CD8-positive, alpha-beta memory T cell (primary cell): ENCODE results near the gene GPR101. TPM values are rescaled to one million over a fixed set of nuclear protein-coding genes. Genes with fewer than 3 reads are reported as not detected.
"Not testable (repeated sequence)": the region's sequence is repeated elsewhere in the genome, so short reads cannot be mapped to it uniquely, and the experiment has no call there.

ENCODE experiments used
- CTCF ChIA-PET: fragments of 350-600 bp; sonication (Branson Sonifier 250); formaldehyde crosslinking; loops from one replicate; lab custom pipeline; 2021; ENCODE audit warnings: antibody characterized with exemption; lab: Charles Lee
- POLR2A ChIA-PET: fragments of 350-600 bp; sonication (Branson Sonifier 250); formaldehyde crosslinking; loops from one replicate; lab custom pipeline; 2021; ENCODE audit warnings: antibody characterized with exemption; lab: Charles Lee
- DNase-seq, 5 donors: peaks; one replicate each; pipeline versions ENCODE4 v3.0.0 to v3.0.0-alpha.2; 2020 to 2022; ENCODE audit warnings: mixed read lengths in 1 of 5
- H3K27ac ChIP-seq: one replicate; pipeline ENCODE4 v1.7.0; 2013; ENCODE audit warnings: low read depth, mild to moderate bottlenecking, low read length, moderate library complexity
- H3K27me3 ChIP-seq: 2 replicates; pipeline ENCODE4 v1.7.0; 2013; ENCODE audit warnings: low read length, mild to moderate bottlenecking; ENCODE audit not compliant: insufficient read depth, poor library complexity, severe bottlenecking
- H3K36me3 ChIP-seq: 2 replicates; pipeline ENCODE4 v1.7.0; 2013; ENCODE audit warnings: mild to moderate bottlenecking, low read length, moderate library complexity; ENCODE audit not compliant: insufficient read depth
- H3K4me1 ChIP-seq: 2 replicates; pipeline ENCODE4 v1.7.0; 2013; ENCODE audit warnings: mild to moderate bottlenecking, low read length, moderate library complexity; ENCODE audit not compliant: insufficient read depth
- H3K4me3 ChIP-seq: 2 replicates; pipeline ENCODE4 v1.7.0; 2013; ENCODE audit warnings: mild to moderate bottlenecking, low read length
- H3K9me3 ChIP-seq: 2 replicates; pipeline ENCODE4 v1.7.0; 2013; ENCODE audit warnings: mild to moderate bottlenecking, low read length
- H3K27ac Mint-ChIP-seq, 8 donors: one replicate each; pipeline ENCODE4 v1.8.0; 2020 to 2021; ENCODE audit warnings: mixed read lengths in 8 of 8, mild to moderate bottlenecking in 6 of 8, inconsistent platforms in 3 of 8, moderate library complexity in 3 of 8
- H3K27me3 Mint-ChIP-seq, 2 donors: one replicate each; pipeline ENCODE4 v1.8.0; 2020 to 2021; ENCODE audit warnings: mixed read lengths in 2 of 2, mild to moderate bottlenecking in 1 of 2, moderate library complexity in 1 of 2
- H3K36me3 Mint-ChIP-seq, 3 donors: one replicate each; pipeline ENCODE4 v1.8.0; 2020 to 2021; ENCODE audit warnings: mixed read lengths in 3 of 3, inconsistent platforms in 1 of 3, mild to moderate bottlenecking in 1 of 3
- H3K4me1 Mint-ChIP-seq, 3 donors: one replicate each; pipeline ENCODE4 v1.8.0; 2020 to 2021; ENCODE audit warnings: mixed read lengths in 3 of 3, inconsistent platforms in 1 of 3, mild to moderate bottlenecking in 1 of 3
- H3K4me3 Mint-ChIP-seq, 7 donors: one replicate each; pipeline ENCODE4 v1.8.0; 2020 to 2021; ENCODE audit warnings: mixed read lengths in 7 of 7, mild to moderate bottlenecking in 6 of 7, moderate library complexity in 4 of 7, inconsistent platforms in 2 of 7
- H3K9me3 Mint-ChIP-seq, 5 donors: one replicate each; pipeline ENCODE4 v1.8.0; 2020 to 2022; ENCODE audit warnings: mixed read lengths in 5 of 5, mild to moderate bottlenecking in 3 of 5, moderate library complexity in 2 of 5, inconsistent platforms in 1 of 5
- polyA plus RNA-seq: library from polyadenylated mRNA; unstranded; fragments of 300-500 nt; fragmentation: Illumina TruSeq; gene quantifications from one replicate; pipeline ENCODE4 v1.2.3, GENCODE V29; 2021
- total RNA-seq, 2 experiments: library from RNA; stranded (reverse); gene quantifications; one replicate each; pipeline ENCODE4 v1.2.3, GENCODE V29; 2021

The GPR101 gene
- total and polyA plus RNA-seq, 3 experiments from 2014 or later, result not detected

DNA sequence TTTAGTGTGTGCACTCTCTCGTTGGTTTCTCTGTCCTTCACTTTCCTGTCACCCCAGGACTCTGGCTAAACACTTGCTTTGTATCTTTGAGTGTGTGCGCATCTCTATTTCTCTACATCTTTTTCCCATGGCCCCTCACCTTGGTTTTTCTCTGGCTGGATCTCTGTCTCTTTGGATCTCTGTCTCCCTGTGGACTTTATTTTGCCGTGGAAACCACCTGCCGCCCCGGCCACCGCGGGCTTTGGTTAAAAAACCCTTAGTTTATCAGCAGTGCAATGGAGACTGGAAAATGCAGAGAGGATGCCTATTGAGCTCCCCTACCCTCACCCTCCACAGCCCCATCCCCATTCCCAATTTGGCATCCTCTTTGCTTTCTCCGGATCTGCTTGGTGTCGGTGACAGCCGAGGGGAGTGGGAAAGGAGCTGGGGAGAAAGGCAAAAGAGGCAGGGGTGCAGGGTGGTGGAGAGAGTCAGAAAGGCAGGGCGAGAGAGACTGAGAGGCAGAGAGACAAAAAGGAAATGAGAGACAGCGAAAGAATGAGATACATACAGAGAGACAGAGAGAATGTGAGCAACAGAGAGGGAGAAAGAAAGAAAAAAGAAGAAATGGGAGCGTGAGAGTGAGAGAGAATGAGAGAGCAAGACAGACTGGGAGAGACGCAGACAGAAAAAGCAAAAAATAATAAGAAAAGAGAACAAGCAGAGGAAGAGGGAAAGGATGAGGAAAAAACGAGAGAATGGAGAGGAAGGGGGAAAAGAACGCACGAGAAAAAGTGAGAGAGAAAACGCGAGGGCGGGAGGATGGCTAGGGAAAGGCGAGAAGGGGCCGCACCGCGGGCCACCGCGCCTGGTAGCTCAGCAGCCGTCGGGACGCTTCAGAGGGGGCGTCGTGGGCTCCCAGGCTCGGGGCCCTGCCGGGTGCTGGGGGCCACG is 688 bp downstream of the GPR101 start:
- peaks cover 19% of the 10 kb centered on the region for H3K27me3 ChIP-seq
- peak overlapping the region; percentile 46 for H3K4me3 ChIP-seq
- CTCF ChIA-PET, result no interaction called here

DNA sequence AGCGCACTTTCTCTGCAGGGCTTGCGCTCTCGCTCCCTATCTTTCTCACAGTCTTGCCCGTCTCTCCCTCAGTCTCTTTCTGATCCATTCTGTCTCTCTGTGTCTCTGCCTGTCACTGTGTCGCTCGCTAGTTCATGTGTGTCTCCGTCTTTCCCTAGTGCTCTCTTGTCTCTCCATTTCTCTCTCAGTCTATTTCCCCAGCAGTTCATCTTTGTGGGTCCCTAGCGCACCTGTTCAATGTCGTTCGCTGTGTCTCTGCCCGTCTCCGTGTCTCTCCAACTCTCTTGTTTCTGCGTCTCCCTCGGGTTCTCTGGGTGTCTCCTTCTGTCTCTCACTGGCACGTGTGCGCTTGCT is 1.5 kb downstream of the GPR101 start:
- H3K4me3 Mint-ChIP-seq, result no peak overlapping the region
- Histone ChIP-seq H3K9me3 (no peaks in the 10 kb centered on the region), H3K4me3 (peak overlapping the region; percentile 46), H3K27ac (no peak overlapping the region), H3K36me3 (no peaks in the 10 kb centered on the region), H3K4me1 (peaks cover 13% of the 10 kb centered on the region), H3K27me3 (peaks cover 19% of the 10 kb centered on the region)
- peaks cover 26 to 50% of the 10 kb centered on the region in 2 donors for H3K27me3 Mint-ChIP-seq
- no peak overlapping the region for H3K27ac Mint-ChIP-seq
- peaks cover 10 to 16% (median 10%) of the 10 kb centered on the region in 3 donors for H3K4me1 Mint-ChIP-seq
- no peaks in the 10 kb centered on the region for H3K9me3 Mint-ChIP-seq
- ChIA-PET CTCF (no interaction called here), POLR2A (no interaction called here)
- no peak for DNase-seq
- no peaks in the 10 kb centered on the region for H3K36me3 Mint-ChIP-seq

More for the DNA sequence above, 688 bp downstream of the GPR101 start:
- Histone ChIP-seq H3K4me1 (peaks cover 13% of the 10 kb centered on the region), H3K27ac (no peak overlapping the region), H3K36me3 (no peaks in the 10 kb centered on the region), H3K9me3 (no peaks in the 10 kb centered on the region)
- no peak overlapping the region for H3K4me3 Mint-ChIP-seq
- H3K27ac Mint-ChIP-seq, result no peak overlapping the region
- peaks cover 32 to 48% of the 10 kb centered on the region in 2 donors for H3K27me3 Mint-ChIP-seq
- POLR2A ChIA-PET, result no interaction called here
- H3K4me1 Mint-ChIP-seq, result peaks cover 10 to 16% (median 10%) of the 10 kb centered on the region in 3 donors
- no peaks in the 10 kb centered on the region for H3K9me3 Mint-ChIP-seq
- DNase-seq, result no peak
- H3K36me3 Mint-ChIP-seq, result no peaks in the 10 kb centered on the region

GRCh38 chrX:137031517-137032340 is 2.1 kb downstream of the GPR101 start:
- Histone ChIP-seq H3K4me1 (peaks cover 13% of the 10 kb centered on the region), H3K27ac (no peak overlapping the region), H3K9me3 (no peaks in the 10 kb centered on the region), H3K36me3 (no peaks in the 10 kb centered on the region), H3K4me3 (peak overlapping the region; percentile 46), H3K27me3 (peaks cover 19% of the 10 kb centered on the region)
- ChIA-PET CTCF (no interaction called here), POLR2A (no interaction called here)
- no peaks in the 10 kb centered on the region for H3K36me3 Mint-ChIP-seq
- peaks cover 26 to 50% of the 10 kb centered on the region in 2 donors for H3K27me3 Mint-ChIP-seq
- H3K4me1 Mint-ChIP-seq, result peaks cover 10 to 16% (median 10%) of the 10 kb centered on the region in 3 donors
- H3K9me3 Mint-ChIP-seq, result no peaks in the 10 kb centered on the region
- peak; percentile 8 to 62 (median 29) for DNase-seq
- H3K4me3 Mint-ChIP-seq, result no peak overlapping the region
- no peak overlapping the region for H3K27ac Mint-ChIP-seq

DNA sequence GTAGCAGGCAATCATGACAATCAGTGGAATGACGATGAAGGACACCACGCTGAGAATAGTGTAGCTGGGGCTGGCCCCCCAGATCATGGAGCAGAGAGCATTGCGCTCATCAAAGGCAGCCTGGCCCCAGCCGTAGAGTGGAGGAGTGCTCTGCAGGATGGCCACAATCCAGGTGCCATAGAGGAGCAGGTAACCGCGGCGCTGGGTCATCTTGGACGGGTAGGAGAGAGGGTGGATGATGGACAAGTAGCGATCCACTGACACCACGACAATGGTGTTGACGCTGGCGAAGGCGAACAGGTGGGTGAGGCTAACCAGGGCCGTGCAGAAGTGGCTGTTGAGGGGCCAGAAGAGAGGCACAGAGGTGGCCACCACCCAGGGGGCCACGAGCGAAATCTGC is 2.8 kb downstream of the GPR101 start:
- DNase-seq, result no peak
- peaks cover 19% of the 10 kb centered on the region for H3K27me3 ChIP-seq
- CTCF ChIA-PET, result no interaction called here
- no peaks in the 10 kb centered on the region for H3K9me3 Mint-ChIP-seq
- H3K27me3 Mint-ChIP-seq, result peaks cover 25 to 51% of the 10 kb centered on the region in 2 donors
- peak overlapping the region in 1 of 7 donors; percentile 79 for H3K4me3 Mint-ChIP-seq
- no peaks in the 10 kb centered on the region for H3K9me3 ChIP-seq
- POLR2A ChIA-PET, result no interaction called here
- no peak overlapping the region for H3K27ac ChIP-seq
- no peaks in the 10 kb centered on the region for H3K36me3 ChIP-seq
- H3K4me1 Mint-ChIP-seq, result peaks cover 10 to 16% (median 10%) of the 10 kb centered on the region in 3 donors
- H3K4me1 ChIP-seq, result peaks cover 13% of the 10 kb centered on the region
- H3K36me3 Mint-ChIP-seq, result no peaks in the 10 kb centered on the region
- H3K4me3 ChIP-seq, result no peak overlapping the region
- H3K27ac Mint-ChIP-seq, result peak overlapping the region in 1 of 8 donors; percentile 43

- no peaks in the 10 kb centered on the region for H3K9me3 Mint-ChIP-seq
- H3K27ac Mint-ChIP-seq, result no peak overlapping the region
- H3K36me3 Mint-ChIP-seq, result no peaks in the 10 kb centered on the region
- Histone ChIP-seq H3K27ac (no peak overlapping the region), H3K9me3 (no peaks in the 10 kb centered on the region), H3K4me1 (peaks cover 13% of the 10 kb centered on the region), H3K36me3 (no peaks in the 10 kb centered on the region), H3K4me3 (no peak overlapping the region), H3K27me3 (peaks cover 14% of the 10 kb centered on the region)
- DNase-seq, result no peak
- ChIA-PET CTCF (no interaction called here), POLR2A (no interaction called here)
- peaks cover 10 to 34% of the 10 kb centered on the region in 2 donors for H3K27me3 Mint-ChIP-seq
- H3K4me1 Mint-ChIP-seq, result peaks cover 5 to 11% (median 6%) of the 10 kb centered on the region in 3 donors
- H3K4me3 Mint-ChIP-seq, result no peak overlapping the region
Observed at GRCh38 chrX:137028699-137029098, 5.1 kb downstream of the GPR101 start.

DNA sequence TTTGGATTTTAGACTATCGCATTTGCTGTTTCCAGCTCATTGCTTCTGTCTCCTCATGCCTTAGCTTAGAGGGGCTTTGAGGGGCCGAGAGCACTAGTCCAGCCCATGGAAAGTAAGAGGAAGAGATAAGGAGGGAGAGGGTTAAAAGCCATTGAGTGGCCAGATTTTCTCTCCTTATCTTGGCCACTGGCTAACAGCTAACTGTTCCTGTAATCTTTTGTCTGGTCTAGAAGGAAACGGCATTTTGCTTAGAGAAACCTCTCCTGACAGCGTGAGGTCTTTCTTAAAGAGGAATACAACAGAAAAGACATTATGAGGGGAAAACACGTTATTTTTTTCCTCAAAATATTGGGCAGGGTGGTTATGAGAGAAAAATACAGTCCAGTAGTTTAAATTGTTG is 7.9 kb downstream of the GPR101 start:
- Histone ChIP-seq H3K4me3 (no peak overlapping the region), H3K9me3 (no peaks in the 10 kb centered on the region), H3K4me1 (no peaks in the 10 kb centered on the region), H3K27ac (no peak overlapping the region), H3K27me3 (no peaks in the 10 kb centered on the region), H3K36me3 (no peaks in the 10 kb centered on the region)
- Mint-ChIP-seq H3K27me3 (peaks cover 10 to 30% of the 10 kb centered on the region in 2 donors), H3K4me1 (peaks cover under 1 to 4% (median under 1%) of the 10 kb centered on the region in 3 donors), H3K9me3 (no peaks in the 10 kb centered on the region), H3K36me3 (no peaks in the 10 kb centered on the region), H3K4me3 (no peak overlapping the region), H3K27ac (no peak overlapping the region)
- CTCF ChIA-PET, result no interaction called here
- POLR2A ChIA-PET, result no interaction called here
- no peak for DNase-seq

GRCh38 chrX:137000236-137000635 is 33.6 kb downstream of the GPR101 start:
- H3K9me3 Mint-ChIP-seq, H3K36me3 Mint-ChIP-seq, H3K36me3 ChIP-seq, H3K4me3 Mint-ChIP-seq, H3K27me3 ChIP-seq, H3K27ac ChIP-seq, H3K27me3 Mint-ChIP-seq, H3K4me3 ChIP-seq, H3K9me3 ChIP-seq, CTCF ChIA-PET, H3K4me1 ChIP-seq, H3K27ac Mint-ChIP-seq, POLR2A ChIA-PET, H3K4me1 Mint-ChIP-seq, DNase-seq: not testable (repeated sequence)

DNA sequence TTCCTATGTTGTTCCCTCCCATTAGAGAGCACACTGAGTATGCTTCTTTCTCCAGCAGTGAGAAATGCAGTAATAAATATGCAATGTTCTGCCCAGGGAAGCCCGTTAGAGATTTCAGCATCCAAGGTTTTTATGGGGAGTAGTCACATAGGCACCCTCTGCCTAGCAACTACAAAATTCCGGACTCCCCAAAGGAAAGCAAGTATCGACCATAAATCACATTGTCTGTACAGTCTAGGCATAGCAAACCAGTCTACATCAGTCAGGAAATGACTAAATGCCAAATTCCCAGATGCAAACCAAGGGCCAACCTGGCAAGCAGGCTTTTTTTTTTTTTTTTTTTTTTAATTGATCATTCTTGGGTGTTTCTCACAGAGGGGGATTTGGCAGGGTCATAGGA is 34.8 kb downstream of the GPR101 start:
- H3K4me1 Mint-ChIP-seq, result no peaks in the 10 kb centered on the region
- POLR2A ChIA-PET, result no interaction called here
- Histone ChIP-seq H3K27ac (no peak overlapping the region), H3K4me3 (no peak overlapping the region), H3K4me1 (no peaks in the 10 kb centered on the region), H3K9me3 (no peaks in the 10 kb centered on the region), H3K27me3 (no peaks in the 10 kb centered on the region), H3K36me3 (no peaks in the 10 kb centered on the region)
- H3K27me3 Mint-ChIP-seq, result no peaks in the 10 kb centered on the region
- no peaks in the 10 kb centered on the region for H3K9me3 Mint-ChIP-seq
- CTCF ChIA-PET, result no interaction called here
- no peaks in the 10 kb centered on the region for H3K36me3 Mint-ChIP-seq
- no peak overlapping the region for H3K4me3 Mint-ChIP-seq
- no peak overlapping the region for H3K27ac Mint-ChIP-seq
- no peak for DNase-seq
